HG03280 (cell line): ENCODE results near the gene RBMS1.

Experiments
- ATAC-seq: cut with Tn5 transposase; IDR thresholded peaks from one replicate; pipeline ENCODE4 v1.9.1; 2021; ENCODE audit warnings: mild to moderate bottlenecking, moderate library complexity; ENCODE audit not compliant: unreplicated experiment

Gene RBMS1, protein sequence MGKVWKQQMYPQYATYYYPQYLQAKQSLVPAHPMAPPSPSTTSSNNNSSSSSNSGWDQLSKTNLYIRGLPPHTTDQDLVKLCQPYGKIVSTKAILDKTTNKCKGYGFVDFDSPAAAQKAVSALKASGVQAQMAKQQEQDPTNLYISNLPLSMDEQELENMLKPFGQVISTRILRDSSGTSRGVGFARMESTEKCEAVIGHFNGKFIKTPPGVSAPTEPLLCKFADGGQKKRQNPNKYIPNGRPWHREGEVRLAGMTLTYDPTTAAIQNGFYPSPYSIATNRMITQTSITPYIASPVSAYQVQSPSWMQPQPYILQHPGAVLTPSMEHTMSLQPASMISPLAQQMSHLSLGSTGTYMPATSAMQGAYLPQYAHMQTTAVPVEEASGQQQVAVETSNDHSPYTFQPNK

DNA sequence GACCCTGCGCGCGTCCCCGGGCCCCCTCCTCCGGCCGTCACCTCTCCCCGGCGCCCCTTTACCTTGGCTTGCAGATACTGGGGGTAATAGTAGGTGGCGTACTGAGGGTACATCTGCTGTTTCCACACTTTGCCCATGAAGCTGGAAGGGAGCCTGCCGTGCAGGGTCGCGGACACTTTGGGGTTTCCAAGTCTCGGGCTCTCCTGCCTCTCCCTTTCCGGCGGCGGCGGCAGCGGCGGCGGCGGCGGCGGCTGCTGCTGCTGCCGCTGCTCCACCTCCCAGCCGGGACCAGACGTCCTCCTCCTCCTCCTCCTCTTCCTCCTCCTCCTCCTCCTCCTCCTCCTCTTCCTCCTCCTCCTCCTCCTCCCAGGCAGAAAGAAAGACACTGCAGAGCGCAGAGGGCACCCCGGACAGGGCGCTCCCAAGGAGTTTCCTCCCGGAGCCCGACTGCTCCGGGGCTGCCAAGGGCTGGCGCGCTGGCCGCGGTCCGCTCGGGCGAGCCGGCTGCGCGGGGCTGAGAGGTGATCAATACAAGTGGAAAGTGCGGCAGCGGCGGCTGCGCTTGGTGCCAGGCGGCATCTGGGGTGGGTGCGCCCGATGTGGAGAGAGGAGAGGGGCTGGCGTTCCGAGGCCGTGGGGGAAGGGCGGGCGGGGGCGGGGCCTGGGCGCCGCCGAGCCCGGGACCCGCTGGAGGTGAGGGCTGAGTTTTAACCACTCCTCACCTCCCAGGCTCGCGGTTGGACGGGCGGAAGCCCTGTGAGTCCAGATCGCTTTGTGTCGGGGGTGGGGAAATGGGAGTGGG lies at the start of gene RBMS1:
Gene RBMS1 (minus strand): TSS at position 581 of the 802 bp plus-strand sequence. CDS start 444 bp downstream, at position 137.
- ATAC-seq = no peak

DNA sequence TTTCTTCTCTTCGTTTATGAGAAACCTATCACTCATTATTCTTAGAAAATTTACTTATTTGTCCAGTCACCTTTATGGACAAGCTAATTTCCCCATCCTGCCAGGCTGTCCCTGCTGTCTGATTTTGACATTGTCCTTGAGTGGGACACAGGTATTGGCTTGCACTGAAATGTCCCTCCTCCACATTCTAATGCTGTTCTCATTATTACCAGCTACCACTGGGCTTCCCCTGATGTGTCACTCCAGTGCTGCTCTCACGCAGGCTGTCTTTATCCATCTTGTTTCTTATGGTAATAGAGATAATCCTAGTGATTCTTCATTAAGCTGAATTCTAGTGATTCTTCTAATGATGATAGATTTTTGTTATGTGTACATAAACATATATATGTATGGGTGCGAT lies 48.1 kb upstream of the RBMS1 start:
- ATAC-seq = no peak

DNA sequence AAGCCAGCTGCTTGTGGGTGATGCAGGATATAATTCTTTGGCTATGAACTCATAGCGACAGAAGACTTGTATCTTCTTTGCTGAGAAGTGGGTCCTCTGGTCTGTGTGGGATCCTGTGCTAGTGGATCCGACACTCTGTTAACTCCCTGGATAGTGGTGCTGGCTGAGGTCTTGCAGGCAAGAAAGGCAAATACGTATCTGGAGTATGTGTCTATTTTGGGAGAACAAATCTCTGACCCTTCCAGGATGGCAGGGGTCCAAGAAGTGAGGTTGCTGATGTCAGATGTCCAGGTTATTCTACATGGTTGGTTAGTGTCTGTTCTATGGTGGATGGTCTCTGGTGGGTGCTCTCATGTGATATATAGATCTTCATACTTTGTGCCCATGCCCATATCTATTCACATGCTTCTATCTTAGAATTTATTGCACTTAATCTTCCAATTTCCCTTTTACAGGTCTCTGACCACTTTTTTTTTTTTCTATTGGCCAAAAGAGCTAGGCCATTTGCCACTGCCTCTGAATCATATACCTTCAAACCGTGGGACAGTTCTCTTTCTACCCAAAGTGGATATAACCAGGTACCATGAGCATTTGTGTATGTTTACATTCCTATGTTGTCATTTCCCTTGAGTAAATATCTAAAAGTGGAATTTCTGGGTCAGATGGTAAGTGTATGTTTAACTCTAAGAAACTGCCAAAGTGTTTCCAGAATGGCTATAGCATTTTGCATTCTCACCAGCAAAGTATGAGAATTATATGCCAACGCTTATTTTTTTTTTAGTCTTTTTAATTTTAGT lies 45.1 kb upstream of the RBMS1 start:
- ATAC-seq = no peak

DNA sequence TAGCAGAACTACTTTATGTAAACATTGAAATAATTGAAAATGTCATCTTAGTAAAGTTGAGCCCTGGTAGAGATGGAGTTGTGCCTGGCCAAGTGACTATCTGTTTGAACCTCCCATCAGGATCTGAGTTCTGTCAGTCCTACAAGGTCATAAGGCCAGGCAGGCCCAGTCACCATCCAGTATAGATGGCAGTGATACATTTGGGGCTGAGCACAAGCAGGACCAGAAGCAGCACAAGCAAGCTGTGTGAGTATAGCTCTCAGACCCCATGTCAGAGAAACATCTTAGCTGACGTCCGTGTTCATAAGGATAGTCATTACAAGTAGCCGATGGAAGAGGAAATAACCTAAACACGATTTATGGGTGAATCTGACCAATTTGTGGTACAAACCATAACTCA lies 44.5 kb upstream of the RBMS1 start:
- no peak for ATAC-seq

DNA sequence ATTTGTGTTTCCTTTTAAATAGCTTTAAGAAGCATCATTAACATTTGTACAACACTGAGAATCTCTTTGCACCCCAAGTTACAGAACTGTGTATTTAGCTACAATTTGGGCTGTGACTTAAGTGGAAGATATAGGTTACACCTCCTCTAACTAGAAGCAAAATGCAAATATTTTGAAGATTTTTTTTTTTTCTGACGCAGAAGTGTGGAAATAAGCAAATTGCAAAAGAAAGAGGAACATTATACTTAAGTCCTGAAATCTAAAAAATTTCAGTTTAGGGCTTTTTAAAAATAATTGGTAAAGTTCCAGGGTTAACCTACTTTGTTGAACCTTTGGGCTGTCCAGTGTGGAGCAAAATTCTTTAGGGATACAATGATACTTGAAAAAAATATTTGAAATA lies 41.4 kb upstream of the RBMS1 start:
- no peak for ATAC-seq

DNA sequence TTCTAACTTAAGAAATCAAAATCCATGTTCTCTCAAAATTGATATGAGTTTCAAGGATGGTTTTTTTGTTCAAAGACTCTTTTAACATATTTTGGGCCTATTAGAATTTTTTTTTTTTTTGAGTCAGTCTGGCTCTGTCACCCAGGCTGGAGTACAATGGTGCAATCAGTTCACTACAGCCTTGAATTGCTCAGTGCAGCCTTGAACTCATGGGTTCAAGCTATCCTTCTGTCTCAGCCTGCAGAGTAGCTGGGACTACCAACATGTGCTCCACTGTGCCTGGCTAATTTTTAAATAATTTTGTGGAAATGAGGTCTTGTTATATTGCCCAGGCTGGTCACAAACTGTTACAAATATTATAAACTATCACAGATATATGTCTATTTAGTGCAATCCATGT lies 40.6 kb upstream of the RBMS1 start:
- no peak for ATAC-seq

DNA sequence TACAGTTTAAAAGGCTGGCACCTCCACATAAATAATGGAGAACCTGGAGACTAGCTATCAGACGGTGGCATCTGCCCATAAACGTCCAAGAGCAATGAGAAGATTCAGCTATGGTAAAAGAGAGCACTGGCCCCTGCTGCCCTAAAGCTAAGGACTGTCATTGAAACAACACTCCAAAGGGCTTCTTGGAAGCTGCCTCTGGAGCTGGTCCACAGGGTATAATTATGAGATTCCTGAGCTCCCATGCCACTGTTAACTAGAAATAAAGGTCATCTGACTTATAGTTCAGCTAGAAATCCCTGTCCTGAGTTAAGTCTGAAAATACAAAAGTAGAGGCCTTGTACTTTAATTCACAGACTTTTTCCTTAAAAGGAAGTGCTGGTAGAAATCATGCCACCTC lies 39.9 kb upstream of the RBMS1 start:
- ATAC-seq = no peak

DNA sequence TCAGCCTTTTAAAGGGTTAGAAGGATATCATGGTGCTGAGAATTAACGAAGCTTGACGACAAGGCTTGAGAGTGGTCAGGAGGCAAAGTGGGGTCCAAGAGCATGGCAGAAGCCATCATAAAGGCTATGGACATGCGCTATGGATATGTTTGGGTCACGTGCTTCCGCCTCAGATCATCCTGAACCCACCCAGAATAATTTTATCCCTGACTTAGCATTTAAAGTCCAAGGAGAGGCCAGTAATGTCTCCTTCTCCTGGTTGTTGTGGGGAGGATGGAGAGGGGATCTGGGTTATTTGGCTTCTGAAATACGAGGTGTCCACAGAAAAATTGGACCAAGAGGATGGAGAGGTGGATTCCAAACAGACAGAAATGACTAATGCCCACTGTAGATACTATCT lies 38.8 kb upstream of the RBMS1 start:
- no peak for ATAC-seq

DNA sequence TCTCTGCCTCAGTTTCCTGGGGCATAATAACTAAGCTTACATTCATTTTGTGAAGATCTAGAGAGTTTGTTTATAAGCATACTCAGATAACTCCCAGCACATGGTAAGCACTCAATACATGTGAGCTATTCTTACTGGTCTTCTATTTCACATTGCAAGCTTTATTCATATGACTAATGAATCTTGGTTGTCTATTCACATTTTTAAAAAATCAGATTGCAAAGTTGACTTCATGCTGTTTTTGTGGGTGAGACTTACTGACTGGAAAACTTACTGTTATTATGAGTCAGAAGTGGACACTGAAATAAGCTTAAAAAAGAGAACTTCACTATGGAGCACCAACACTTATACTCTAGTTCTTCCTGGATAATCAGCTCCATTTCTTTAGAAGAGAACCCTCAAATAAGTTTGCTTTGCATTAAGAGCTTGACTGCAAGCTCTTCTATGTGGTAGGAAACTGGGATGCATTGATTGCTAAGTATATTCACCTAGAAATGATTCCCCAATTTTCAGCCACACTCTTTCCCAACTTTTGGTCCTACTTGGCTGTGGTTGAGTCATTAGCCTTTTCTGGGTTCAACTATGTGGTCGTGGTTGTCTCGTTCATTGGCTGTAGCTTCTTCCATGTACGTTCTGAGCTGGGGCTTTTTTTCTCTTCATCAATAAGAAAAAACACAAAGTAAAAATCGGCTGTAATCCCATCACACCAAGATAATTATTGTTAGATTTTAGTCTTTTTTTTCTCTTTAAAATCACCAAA lies 29.5 kb upstream of the RBMS1 start:
- ATAC-seq = no peak

DNA sequence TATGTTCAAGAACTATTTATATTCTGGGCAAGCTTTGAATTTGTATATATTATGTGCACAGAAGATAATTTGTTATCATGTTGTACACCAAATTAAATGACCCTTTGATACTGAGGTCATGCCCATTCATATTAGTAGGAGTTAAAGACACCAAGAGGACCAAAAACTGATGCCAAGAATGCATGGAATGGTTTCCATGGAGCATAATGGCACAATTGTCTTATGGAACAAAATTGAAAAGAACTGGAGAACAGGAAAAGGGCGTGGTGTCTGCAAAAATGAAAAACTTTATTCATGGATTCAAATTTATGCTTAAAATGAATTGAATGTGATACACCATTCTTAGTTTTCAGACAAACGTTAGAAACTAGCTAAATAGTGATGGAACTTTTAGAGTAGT lies 24.1 kb upstream of the RBMS1 start:
- ATAC-seq = no peak

DNA sequence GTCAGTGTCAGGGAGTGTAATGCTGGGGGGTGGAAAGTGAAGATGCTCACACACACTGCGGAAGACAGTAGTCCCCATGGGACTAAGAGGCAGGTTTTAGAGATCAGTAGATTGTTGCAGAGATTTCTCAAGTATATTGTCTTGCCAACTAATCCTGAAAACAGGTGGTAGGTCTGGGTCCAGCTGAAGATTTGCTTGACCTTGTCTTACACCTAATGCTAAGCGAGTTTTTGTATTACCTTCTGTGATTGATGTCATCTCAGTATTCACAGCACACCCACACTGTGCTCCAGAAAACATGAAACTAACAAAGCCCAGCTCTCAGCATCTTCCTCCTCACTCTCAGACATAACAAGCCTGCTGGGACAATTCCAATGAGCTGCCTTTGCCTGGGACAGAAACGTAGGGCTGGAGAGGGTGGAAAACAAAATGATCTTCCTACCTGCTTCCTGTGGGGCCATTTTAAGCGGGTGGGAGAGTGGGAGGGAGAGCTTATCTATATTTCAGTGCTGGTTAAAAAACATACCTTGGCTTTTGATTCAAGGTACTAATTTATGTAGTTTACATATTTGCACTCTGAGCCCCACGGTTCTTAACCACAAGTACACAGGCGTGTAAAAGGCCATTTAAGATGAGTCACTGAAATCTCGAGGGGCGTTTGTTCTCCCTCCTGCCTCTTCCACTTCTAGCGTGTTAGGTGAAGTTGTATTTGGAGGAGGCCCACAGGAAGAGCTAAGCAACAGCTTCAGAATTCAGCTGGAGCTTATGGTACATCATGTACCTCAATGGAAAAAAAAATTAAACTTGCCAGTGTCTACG lies 23.1 kb upstream of the RBMS1 start:
- ATAC-seq = no peak

DNA sequence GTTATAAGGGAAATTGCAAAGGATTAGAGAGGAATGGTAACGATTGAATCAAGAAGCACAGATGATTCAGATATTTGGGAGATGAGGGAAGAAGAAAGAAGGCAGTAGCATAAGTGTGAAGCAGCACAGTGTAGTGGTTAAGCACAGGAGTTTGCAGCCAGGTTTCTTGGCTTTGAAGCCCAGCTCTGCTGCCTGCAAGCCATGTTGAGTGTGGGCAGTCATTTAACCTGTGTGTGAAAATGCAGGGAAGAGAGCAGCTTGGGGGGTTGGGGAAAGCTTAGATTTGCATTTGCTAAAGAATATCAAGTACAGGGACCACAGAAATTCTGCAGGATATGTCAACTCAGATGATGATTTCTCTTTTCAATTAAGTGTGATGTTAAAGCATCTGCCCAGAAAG lies 21.5 kb upstream of the RBMS1 start:
- no peak for ATAC-seq

DNA sequence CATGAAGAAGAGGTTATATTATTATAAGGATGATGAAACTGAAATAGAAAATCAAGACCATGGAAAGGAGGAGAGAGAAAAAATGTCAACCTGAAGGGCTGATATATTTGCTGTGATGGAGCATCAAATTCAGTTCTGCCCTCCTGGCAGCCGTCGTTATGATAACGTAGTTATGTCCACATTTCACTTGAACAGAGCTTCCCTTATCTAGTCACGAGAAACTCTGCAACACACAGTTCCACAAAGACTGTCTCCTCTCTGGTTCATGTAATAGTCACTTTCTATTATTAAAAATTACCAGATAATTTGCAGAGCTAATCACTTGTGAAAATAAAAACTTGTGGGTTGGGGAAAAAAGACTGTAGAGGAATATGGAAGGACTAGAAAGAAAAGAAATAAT lies 19.5 kb upstream of the RBMS1 start:
- ATAC-seq = no peak

DNA sequence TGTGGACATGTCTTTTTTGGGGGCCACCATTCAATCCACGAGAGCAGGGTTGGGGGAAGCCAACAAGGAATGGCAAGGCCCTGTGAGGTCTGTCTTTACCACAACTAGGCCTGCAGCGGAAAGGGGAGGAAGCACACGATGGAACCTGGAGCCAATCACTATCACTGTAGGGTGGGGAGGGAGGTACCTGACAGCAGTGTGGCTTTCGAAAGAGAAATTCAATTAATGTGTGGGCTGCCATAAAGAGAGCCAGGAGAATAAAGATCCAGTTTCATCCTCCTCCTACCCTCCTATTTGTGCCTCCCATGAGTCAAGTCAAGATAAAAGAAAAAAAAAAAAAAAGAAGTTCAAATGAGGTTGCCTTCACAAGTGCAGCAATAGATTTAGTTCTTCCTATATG lies 18.9 kb upstream of the RBMS1 start:
- ATAC-seq = no peak

DNA sequence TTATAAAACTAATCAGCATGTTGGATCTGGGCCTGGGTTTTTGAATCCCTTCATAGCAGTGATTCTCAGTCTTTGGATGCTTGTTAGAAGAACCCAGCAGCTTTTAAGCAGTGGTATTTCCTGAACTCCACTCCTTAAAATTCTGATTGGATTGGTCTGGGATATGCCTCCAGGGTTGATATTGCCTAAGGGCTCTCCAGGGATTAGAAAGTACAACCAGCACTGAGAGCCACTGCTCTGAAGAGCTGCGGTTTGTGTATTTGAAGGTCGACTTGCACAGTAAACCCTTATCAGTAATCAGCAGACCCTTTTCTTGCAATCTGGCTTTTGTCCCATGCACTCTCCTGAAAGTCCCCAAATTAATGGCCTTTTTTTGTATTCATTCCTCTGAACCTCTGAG lies 17.0 kb upstream of the RBMS1 start:
- ATAC-seq = no peak

DNA sequence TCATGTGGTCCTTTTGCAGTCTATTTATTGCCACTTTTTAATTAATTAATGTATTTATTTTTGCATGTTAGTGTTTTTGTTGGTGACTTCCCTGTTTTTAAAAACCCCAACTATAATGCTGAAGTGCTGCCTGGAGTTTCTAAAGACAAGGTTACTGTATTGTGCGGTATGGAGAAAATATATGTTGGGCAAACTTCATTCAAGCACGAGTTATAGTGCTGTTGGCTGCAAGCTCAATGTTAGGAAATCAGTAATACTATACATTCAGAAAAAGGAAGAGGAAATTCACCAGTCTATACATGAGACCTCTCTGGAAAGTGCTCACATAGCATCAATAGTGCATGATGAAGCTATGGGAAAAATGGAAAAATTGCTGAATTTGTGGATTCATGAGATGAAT lies 15.4 kb upstream of the RBMS1 start:
- no peak for ATAC-seq

DNA sequence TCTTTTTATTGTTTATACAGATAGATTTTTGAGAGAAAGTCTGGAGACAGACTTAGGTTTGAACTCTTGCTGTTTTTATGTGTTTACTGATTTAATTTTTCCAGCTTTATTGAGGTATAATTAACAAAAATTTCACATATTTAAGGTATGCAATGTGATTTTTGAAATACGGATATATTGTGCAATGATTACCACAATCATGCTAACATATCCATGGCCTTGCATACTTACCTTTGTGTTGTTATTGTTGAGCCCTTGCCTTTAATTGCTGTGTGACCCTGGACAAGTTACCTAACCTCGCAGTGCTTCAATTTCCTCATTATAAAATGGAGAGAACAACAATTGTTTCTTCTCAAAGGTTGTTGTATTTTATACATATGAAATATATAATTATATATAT lies 13.9 kb upstream of the RBMS1 start:
- no peak for ATAC-seq

DNA sequence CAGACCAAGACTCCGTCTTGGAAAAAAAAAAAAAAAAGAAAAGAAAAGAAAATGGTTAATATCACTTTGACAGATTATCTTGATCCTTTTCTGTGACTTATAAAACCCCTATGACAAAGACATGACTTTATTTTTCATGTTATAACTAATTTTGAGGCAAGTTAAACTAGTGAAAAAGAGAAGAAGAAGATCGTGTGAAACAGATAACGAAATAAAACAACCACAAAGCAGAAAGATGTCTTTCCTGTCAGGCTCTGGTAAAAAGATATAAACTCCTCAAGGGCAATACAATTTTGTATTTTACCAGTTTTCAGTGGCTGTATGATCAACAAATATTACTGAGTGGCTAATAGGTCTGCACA lies 13.4 kb upstream of the RBMS1 start:
- no peak for ATAC-seq

DNA sequence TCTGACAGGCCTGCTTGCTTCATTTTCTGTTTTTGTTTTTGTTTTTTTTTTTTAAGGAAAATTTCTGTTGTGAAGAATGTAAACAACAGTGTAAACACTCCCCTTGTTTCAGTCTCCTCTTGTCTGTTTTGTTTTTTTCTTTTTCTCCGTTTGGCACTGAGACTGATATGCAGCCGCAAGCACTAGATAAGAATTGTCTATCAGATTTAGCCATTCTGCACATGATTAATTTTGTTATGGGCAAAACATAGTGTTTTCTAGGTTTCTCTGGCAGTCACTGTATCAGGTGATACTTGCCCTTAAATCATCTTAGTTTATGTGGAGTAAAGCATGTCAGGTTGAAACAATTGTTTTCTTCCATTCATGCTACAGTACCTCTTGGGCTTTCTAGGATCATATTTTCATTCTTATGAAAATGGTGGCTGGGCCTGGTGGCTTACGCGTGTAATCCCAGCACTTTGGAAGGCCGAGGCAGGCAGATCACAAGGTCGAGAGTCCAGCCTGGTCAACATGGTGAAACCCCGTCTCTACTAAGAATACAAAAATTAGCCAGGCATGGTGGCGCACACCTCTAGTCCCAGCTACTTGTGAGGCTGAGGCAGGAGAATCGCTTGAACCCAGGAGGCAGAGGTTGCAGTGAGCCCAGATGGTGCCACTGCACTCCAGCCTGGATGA lies 12.9 kb upstream of the RBMS1 start:
- no peak for ATAC-seq
